ENCODE measurements around the gene PGAM5.

PGAM5 gene

GRCh38 chr12:132703641-132704040 lies 7.0 kb upstream of the PGAM5 start:
- TF ChIP-seq EZH2phosphoT487 (conservative IDR thresholded peaks at IDR 0.05; ENCODE audit: low read length) (no peak), CTCF (IDR thresholded peaks at IDR 0.05; ENCODE audit: insufficient read depth, low read length, poor library complexity, severe bottlenecking) (no peak)
- Histone ChIP-seq H2AFZ (ENCODE audit: low read depth, low read length, severe bottlenecking) (no peak overlapping the region), H3K27ac (ENCODE audit: low read depth, low read length) (no peak overlapping the region), H3K9me3 (ENCODE audit: insufficient read depth, low read length) (no peaks in the 10 kb centered on the region), H3K9me2 (replicated peaks; ENCODE audit: insufficient read depth, low read length) (no peaks in the 10 kb centered on the region), H3K27me3 (ENCODE audit: low read length) (no peaks in the 10 kb centered on the region), H3K4me2 (ENCODE audit: low read depth, low read length, poor library complexity, severe bottlenecking) (no peak overlapping the region), H3K36me3 (ENCODE audit: low read length) (0 out of 2 replicates have a peak, but pooled peaks cover 2% of the 10 kb centered on the region), H3K9ac (ENCODE audit: low read length) (no peak overlapping the region), H3F3A (ENCODE audit: insufficient read depth) (peaks cover 18% of the 10 kb centered on the region), H3K79me2 (ENCODE audit: insufficient read depth, low read length) (peaks cover 13% of the 10 kb centered on the region; the same call in 1 of the 2 replicates), H3K4me3 (ENCODE audit: insufficient read depth, low read length, poor library complexity, severe bottlenecking) (no peak overlapping the region), H4K20me1 (ENCODE audit: low read depth, low read length) (no peaks in the 10 kb centered on the region)

DNA sequence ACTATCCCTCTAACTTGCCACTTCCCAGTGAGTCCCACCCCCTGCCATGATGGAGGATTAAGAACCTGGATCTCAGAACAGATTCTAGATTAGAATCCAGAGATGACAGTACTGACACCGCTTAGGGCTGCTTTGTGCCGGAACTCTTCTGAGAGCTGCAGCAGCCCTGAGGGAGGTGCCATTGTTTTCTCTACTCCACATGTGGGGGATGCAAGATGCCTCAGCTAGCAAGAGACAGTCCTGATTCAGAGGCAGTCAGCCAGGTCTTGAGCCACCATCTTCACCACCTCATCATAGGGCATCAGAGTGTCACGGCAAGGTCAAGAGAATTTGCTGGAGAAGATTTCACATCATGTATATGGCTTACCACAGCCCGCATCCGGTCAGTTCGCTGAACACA lies 3.4 kb upstream of the PGAM5 start:
- TF ChIP-seq EZH2phosphoT487 (conservative IDR thresholded peaks at IDR 0.05; ENCODE audit: low read length) (no peak), CTCF (IDR thresholded peaks at IDR 0.05; ENCODE audit: insufficient read depth, low read length, poor library complexity, severe bottlenecking) (no peak)

DNA sequence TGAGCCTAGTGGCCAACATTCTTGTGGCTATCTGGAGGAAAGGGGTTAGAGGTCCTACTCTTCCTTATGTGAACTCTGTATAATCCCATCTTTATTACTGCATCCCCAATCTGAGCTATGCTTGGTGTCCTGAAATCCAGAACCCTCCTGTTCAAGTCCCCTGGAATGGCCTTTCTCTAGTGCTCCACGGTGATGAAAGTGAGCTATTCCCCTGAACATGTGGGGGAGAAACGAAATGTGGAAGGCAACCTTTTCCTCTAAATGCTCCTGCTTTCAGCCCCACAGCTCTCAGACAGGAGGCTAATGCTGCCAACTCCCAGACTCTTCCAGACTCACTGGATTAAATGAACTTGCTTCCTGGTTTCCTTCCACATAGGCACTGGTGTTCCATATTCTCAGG lies 2.5 kb upstream of the PGAM5 start:
- H3K4me2 ChIP-seq (ENCODE audit: low read depth, low read length, poor library complexity, severe bottlenecking): no peak overlapping the region
- H2AFZ ChIP-seq (ENCODE audit: low read depth, low read length, severe bottlenecking): no peak overlapping the region
- H3K79me2 ChIP-seq (ENCODE audit: insufficient read depth, low read length): peaks cover 34% of the 10 kb centered on the region
- H3K4me3 ChIP-seq (ENCODE audit: insufficient read depth, low read length, poor library complexity, severe bottlenecking): no peak overlapping the region
- no peaks in the 10 kb centered on the region for H3K36me3 ChIP-seq (ENCODE audit: low read length)
- no peaks in the 10 kb centered on the region for H3K9me2 ChIP-seq (replicated peaks; ENCODE audit: insufficient read depth, low read length)
- H4K20me1 ChIP-seq (ENCODE audit: low read depth, low read length): no peaks in the 10 kb centered on the region
- TF ChIP-seq EZH2phosphoT487 (conservative IDR thresholded peaks at IDR 0.05; ENCODE audit: low read length) (no peak), CTCF (IDR thresholded peaks at IDR 0.05; ENCODE audit: insufficient read depth, low read length, poor library complexity, severe bottlenecking) (no peak)
- peaks cover 23% of the 10 kb centered on the region for H3F3A ChIP-seq (ENCODE audit: insufficient read depth)
- H3K27ac ChIP-seq (ENCODE audit: low read depth, low read length): no peak overlapping the region
- no peaks in the 10 kb centered on the region for H3K9me3 ChIP-seq (ENCODE audit: insufficient read depth, low read length)
- H3K9ac ChIP-seq (ENCODE audit: low read length): no peak overlapping the region
- no peaks in the 10 kb centered on the region for H3K27me3 ChIP-seq (ENCODE audit: low read length)

More for the DNA sequence above, 3.4 kb upstream of the PGAM5 start:
- H3K27me3 ChIP-seq (ENCODE audit: low read length): no peaks in the 10 kb centered on the region
- H3K4me2 ChIP-seq (ENCODE audit: low read depth, low read length, poor library complexity, severe bottlenecking): no peak overlapping the region
- H3K36me3 ChIP-seq (ENCODE audit: low read length): no peaks in the 10 kb centered on the region
- H3K9me3 ChIP-seq (ENCODE audit: insufficient read depth, low read length): no peaks in the 10 kb centered on the region
- no peak overlapping the region for H3K4me3 ChIP-seq (ENCODE audit: insufficient read depth, low read length, poor library complexity, severe bottlenecking)
- H2AFZ ChIP-seq (ENCODE audit: low read depth, low read length, severe bottlenecking): no peak overlapping the region
- peaks cover 25% of the 10 kb centered on the region for H3K79me2 ChIP-seq (ENCODE audit: insufficient read depth, low read length)
- no peak overlapping the region for H3K9ac ChIP-seq (ENCODE audit: low read length)
- H3F3A ChIP-seq (ENCODE audit: insufficient read depth): peaks cover 23% of the 10 kb centered on the region
- H4K20me1 ChIP-seq (ENCODE audit: low read depth, low read length): no peaks in the 10 kb centered on the region
- H3K9me2 ChIP-seq (replicated peaks; ENCODE audit: insufficient read depth, low read length): no peaks in the 10 kb centered on the region
- no peak overlapping the region for H3K27ac ChIP-seq (ENCODE audit: low read depth, low read length)

Data from SU-DHL-6 (cell line).